ENCODE measurements around the gene NPHP4.

- TF ChIP-seq POLR2AphosphoS5 (IDR thresholded peaks at IDR 0.05; ENCODE audit: borderline replicate concordance, low read depth, low read length): no peak
- no peak for TF ChIP-seq EZH2 (IDR thresholded peaks at IDR 0.05)
- no peak for TF ChIP-seq FOXP2 (optimal IDR thresholded peaks at IDR 0.05; ENCODE audit: control extremely low read depth, extremely low read length, insufficient read depth)
Measured at GRCh38 chr1:5941671-5942070, 50.6 kb downstream of the NPHP4 start.

Data from SK-N-MC (cell line).